Fibroblast of the conjunctiva (primary cell): ENCODE results near the gene MEG3.
"Not testable (repeated sequence)": the region's sequence is repeated elsewhere in the genome, so short reads cannot be mapped to it uniquely, and the experiment has no call there.

Experiments
- DNase-seq: peaks from one replicate; pipeline ENCODE4 v3.0.0-alpha.2; 2010; ENCODE audit warnings: low read depth

Gene MEG3

DNA sequence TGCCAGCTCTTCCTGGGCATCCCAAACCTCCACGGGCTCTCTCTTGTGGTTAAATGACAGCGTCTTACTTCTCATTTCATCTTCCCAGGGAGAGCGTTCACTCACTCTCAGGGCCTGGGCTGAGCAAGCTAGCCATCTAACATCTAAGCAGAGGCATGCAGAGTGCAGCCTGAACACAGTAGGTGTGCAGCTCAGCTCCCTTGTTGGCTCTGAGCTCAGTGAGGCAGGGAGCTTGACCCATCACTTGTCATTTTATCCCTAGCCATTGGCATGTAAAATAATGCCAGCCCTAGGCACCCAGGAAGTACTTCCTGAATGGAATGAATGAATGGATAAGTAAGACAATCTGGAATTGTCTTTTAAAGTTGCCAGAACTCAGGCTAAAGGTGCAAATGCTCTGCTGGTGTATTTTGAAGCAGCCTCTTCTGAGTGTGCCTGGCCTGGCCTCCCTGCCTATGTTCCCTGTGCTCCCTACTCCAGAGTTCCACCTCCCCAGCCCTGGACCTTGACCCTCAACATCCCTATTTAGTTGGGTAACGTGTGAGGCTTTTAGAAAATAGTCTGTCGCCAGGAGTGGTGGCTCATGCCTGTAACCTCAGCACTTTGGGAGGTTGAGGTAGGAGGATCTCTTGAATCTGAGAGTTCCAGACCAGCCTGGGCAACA lies 9.5 kb upstream of the MEG3 start:
- DNase-seq = no peak

GRCh38 chr14:100816950-100817901 lies 8.7 kb upstream of the MEG3 start:
- no peak for DNase-seq

DNA sequence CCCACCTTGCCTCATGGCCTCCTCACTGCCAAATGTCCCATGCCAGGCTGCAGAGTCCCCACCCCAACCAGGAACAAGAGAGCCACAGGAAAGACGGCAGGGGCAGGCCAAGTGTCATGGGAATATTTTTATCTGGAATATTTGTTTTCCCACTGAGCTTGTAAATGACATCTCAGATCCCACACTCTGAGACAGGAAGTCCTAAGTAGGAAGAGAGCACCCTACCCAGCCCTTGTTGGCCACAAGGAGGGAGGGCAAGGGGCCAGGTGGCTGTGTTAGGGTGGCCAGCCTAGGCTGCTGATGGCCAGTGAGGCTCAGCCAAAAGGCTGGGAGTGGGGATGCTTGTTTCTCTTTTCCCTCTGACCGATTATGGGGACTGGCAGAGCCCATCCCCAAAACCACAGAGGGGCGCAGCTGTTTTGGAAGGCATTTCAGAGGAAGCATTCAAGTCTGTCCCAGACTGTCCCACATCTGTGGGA lies 7.7 kb upstream of the MEG3 start:
- no peak for DNase-seq

- not testable (repeated sequence) for DNase-seq
These were observed 7.0 kb upstream of the MEG3 start for GRCh38 chr14:100818923-100819322.

GRCh38 chr14:100819453-100819828 lies 6.5 kb upstream of the MEG3 start:
- DNase-seq = no peak

GRCh38 chr14:100819829-100820475 lies 6.0 kb upstream of the MEG3 start:
- no peak for DNase-seq

- no peak for DNase-seq
These were observed 5.0 kb upstream of the MEG3 start for GRCh38 chr14:100820957-100821356.

DNA sequence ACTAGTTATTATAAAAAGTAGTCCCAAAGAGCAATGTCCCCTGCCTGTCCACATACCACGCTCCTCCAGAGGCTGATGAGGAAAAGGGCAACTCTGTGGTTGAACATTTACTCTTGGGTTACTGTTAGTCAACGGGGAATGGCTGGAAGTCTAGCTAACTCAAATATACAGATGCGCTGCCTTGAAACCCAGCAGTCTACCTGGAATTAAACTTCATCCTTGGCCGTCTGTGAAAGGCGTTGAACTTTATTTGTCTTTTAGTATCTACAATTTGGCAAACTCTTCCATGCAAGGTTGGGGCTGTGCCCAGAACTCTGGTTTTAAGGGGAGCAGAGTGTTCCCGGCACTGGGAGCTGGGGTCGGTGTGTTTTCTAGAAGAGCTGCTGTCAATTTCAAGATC lies 3.9 kb upstream of the MEG3 start:
- DNase-seq = no peak

GRCh38 chr14:100822532-100823296 lies 3.2 kb upstream of the MEG3 start:
- DNase-seq = peak; percentile 41

GRCh38 chr14:100823413-100824080 lies 2.4 kb upstream of the MEG3 start:
- DNase-seq = peak; percentile 59

- peak; percentile 41 for DNase-seq
These were observed 1.8 kb upstream of the MEG3 start for GRCh38 chr14:100824091-100824551.

GRCh38 chr14:100824901-100825712 lies 811 bp upstream of the MEG3 start:
- no peak for DNase-seq

- no peak for DNase-seq
These were observed 628 bp downstream of the MEG3 start for GRCh38 chr14:100826391-100827100.

- no peak for DNase-seq
These were observed 1.4 kb downstream of the MEG3 start for GRCh38 chr14:100827101-100828021.

DNA sequence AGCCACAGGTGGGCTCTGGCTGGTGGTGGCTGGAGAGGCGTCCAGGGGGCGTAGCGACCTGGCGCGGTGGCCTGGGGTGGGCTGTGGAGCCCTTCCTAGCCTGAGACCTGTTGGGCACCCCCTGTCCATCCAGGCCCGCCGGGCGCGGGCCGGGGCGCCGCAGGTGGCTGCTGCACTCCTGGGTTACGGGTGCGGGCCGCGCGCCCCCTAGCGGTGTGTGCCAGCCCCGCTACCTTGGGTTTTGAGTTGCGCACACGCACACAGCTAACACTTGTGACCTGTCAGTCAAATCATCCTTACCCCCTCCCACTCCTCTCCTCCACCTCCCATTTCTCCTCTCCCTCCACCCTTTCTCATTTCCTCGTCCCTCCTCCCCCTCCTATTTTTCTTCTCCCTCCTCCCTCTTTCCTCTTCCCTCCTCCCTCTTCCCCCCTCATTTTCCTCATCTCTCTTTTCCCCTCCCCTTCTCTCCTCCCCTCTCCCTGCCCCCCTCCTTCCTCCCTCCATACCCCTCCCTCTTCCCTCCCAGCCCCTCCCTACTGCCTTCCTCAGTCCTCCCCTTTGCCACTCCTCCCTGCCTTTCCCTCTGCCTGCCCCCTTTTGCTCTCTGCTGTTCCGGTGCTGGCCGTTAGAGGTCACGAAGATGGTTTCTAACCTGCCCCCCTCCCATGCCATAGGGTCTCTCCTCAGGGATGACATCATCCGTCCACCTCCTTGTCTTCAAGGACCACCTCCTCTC lies 2.3 kb downstream of the MEG3 start:
- DNase-seq = peak; percentile 77

DNA sequence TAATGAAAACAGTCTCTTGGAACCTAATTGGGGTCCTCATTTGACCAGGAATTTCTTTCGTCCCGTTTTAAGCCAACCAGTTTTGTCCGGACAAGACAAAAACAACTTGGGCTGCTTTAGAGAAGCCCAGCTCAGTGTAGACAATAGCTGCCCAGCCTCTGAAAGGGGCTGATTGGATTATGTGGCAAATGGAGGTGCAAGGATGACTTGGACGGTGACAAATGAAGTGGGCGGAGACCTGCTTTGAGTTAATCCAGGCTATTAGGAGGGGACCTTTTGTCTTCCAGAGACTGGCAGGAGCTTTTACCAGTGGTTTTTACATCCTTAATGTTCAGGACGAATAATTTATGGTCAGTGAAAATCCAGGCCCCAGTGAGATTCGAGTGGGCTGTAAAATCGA lies 4.8 kb downstream of the MEG3 start:
- no peak for DNase-seq

DNA sequence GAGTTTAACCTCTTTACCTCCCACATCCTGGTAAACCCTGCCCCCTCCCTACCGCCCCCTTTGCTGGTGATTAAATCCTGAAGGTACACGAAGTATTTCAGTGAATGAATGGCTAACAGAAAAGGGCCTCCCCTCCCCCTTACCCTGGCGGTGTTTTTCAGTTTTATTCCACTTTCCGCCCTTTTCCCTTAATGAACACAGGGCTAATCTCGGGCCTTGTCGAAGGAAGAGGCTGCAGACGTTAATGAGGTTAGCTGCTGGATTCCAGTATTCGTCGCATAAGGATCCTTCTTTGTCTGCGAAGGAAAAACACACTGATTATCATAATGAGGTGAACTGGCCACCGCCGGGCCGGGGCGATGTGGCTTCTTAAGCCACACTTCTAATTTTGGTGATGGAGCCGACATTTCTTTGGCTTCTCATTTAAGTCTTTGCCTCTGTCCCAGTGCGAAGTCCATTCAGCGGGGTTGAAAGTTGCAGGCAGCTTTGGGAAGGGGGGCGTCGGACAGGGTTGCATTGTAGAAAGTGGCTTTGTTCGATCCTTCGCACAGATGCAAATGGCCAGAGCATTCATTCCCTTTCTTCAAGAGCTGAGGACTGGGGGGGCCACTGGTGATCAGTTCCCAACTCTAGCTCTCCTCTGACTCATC lies 6.5 kb downstream of the MEG3 start:
- DNase-seq = no peak
